OCI-LY1 (cell line): Measurements from ENCODE around the gene CHN1.

Source experiments
- CTCF ChIP-seq: fragments of 200-600 bp; sonication (generic), shearing (Covaris generic); IDR thresholded peaks from 2 replicates; pipeline ENCODE4 v1.5.1; 2017; ENCODE audit warnings: mild to moderate bottlenecking, antibody characterized with exemption, low read length, moderate library complexity, mixed read lengths
- EZH2 ChIP-seq: fragments of 200-600 bp; sonication (generic), shearing (Covaris generic); IDR thresholded peaks from 2 replicates; pipeline ENCODE4 v1.8.0; 2017; ENCODE audit warnings: borderline replicate concordance, mixed run types, mild to moderate bottlenecking, antibody characterized with exemption, low read length, moderate library complexity, mixed read lengths

DNA sequence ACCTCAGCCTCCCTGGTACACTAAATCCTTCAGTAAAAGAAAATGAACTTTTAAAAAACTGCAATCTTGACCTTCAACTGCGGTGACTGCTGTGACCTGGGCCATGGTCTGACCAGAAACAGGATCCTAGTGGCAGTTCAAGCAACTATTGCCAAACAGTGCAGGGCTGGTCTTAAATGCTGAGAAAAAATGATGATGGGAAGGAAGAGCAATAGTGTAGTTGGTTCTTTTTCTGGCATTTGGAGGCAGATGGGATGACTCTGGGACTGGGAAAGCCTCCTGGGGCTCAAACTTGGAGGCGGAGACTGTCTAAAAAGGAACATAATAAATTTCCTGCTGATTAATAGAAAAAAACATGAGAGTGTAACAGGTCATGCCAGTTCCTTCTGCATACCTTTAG lies 45.4 kb downstream of the CHN1 start:
- no peak for TF ChIP-seq CTCF
- no peak for TF ChIP-seq EZH2
